ENCODE data around the gene SCD.

DNA sequence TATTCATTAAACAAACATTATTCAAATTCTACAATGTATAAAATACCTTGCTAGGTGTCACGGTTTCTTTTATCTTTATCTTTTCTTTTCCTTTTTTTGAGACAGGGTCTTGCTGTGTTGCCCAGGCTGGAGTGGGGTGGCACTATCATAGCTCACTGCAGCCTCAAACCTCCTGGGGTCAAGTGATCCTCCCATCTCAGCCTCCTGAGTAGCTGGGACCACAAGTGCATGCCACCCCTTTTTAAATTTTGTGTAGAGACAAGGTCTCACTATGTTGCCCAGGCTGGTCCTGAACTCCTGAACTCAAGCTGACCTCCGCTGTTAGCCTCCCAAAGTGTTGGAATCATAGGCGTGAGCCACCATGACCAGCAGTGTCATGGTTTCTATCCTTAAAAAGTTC lies 42.6 kb upstream of the SCD start:
- TF ChIP-seq, protein P1, sequence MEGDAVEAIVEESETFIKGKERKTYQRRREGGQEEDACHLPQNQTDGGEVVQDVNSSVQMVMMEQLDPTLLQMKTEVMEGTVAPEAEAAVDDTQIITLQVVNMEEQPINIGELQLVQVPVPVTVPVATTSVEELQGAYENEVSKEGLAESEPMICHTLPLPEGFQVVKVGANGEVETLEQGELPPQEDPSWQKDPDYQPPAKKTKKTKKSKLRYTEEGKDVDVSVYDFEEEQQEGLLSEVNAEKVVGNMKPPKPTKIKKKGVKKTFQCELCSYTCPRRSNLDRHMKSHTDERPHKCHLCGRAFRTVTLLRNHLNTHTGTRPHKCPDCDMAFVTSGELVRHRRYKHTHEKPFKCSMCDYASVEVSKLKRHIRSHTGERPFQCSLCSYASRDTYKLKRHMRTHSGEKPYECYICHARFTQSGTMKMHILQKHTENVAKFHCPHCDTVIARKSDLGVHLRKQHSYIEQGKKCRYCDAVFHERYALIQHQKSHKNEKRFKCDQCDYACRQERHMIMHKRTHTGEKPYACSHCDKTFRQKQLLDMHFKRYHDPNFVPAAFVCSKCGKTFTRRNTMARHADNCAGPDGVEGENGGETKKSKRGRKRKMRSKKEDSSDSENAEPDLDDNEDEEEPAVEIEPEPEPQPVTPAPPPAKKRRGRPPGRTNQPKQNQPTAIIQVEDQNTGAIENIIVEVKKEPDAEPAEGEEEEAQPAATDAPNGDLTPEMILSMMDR (IDR thresholded peaks at IDR 0.05 in 8 of 11, conservative IDR thresholded peaks at IDR 0.05 in 3 of 11) = no peak
- no peak for TF ChIP-seq POLR2A (IDR thresholded peaks at IDR 0.05)

Measured in spleen (tissue), 7 donors.